NT2/D1 (cell line): ENCODE data around the gene MAP6D1.
A peak's percentile ranks its signal among the peaks of the same experiment; 100 is the strongest.

ENCODE experiments used
- DNase-seq: peaks from one replicate; pipeline ENCODE4 v3.0.0-alpha.2; 2011; ENCODE audit warnings: low read depth, low spot score
- H3K27me3 ChIP-seq: 2 replicates; pipeline ENCODE4 v1.6.0; 2011; ENCODE audit warnings: mild to moderate bottlenecking; ENCODE audit not compliant: insufficient read length, insufficient read depth
- H3K36me3 ChIP-seq: 2 replicates; pipeline ENCODE4 v1.6.1; 2011; ENCODE audit warnings: mild to moderate bottlenecking, low read length, mixed read lengths; ENCODE audit not compliant: insufficient read depth, insufficient read length
- H3K4me1 ChIP-seq: 2 replicates; pipeline ENCODE4 v1.5.1; 2011; ENCODE audit not compliant: insufficient read depth, insufficient read length
- H3K4me3 ChIP-seq: 2 replicates; pipeline ENCODE4 v1.5.1; 2011; ENCODE audit warnings: low read depth; ENCODE audit not compliant: insufficient read length
- H3K9ac ChIP-seq: 2 replicates; pipeline ENCODE4 v1.6.0; 2011; ENCODE audit warnings: low read depth; ENCODE audit not compliant: insufficient read length
- H3K9me3 ChIP-seq: 2 replicates; pipeline ENCODE4 v1.5.1; 2011; ENCODE audit warnings: mild to moderate bottlenecking, low read length; ENCODE audit not compliant: insufficient read depth
- SUZ12 ChIP-seq: IDR thresholded peaks from 2 replicates; pipeline ENCODE4 v1.6.1; 2011; ENCODE audit not compliant: insufficient read length, insufficient read depth; ENCODE audit errors: extremely low read depth
- YY1 ChIP-seq: IDR thresholded peaks from 2 replicates; pipeline ENCODE4 v1.6.1; 2011; ENCODE audit not compliant: insufficient read length, insufficient read depth
- ZNF274 ChIP-seq: IDR thresholded peaks from 2 replicates; pipeline ENCODE4 v1.6.1; 2011; ENCODE audit warnings: mild to moderate bottlenecking, low read depth, low read length

MAP6D1 gene

GRCh38 chr3:183768114-183768513, 57.3 kb downstream of the MAP6D1 start:
- no peak for TF ChIP-seq ZNF274
- TF ChIP-seq SUZ12: no peak
- TF ChIP-seq YY1: no peak
- DNase-seq: no peak
- Histone ChIP-seq H3K4me1 (no peaks in the 10 kb centered on the region), H3K4me3 (no peak overlapping the region), H3K36me3 (peaks cover 60% of the 10 kb centered on the region), H3K9me3 (no peaks in the 10 kb centered on the region), H3K9ac (no peak overlapping the region), H3K27me3 (no peaks in the 10 kb centered on the region)

GRCh38 chr3:183766745-183767606, 58.4 kb downstream of the MAP6D1 start:
- H3K36me3 ChIP-seq: peaks cover 57% of the 10 kb centered on the region

GRCh38 chr3:183766107-183766506, 59.3 kb downstream of the MAP6D1 start:
- no peak overlapping the region for H3K4me3 ChIP-seq
- H3K4me1 ChIP-seq: no peaks in the 10 kb centered on the region
- TF ChIP-seq YY1 (no peak), SUZ12 (no peak), ZNF274 (no peak)
- H3K9me3 ChIP-seq: no peaks in the 10 kb centered on the region
- no peak overlapping the region for H3K9ac ChIP-seq
- H3K36me3 ChIP-seq: peaks cover 65% of the 10 kb centered on the region
- DNase-seq: no peak
- H3K27me3 ChIP-seq: no peaks in the 10 kb centered on the region

More at GRCh38 chr3:183766745-183767606, 58.4 kb downstream of the MAP6D1 start:
- TF ChIP-seq SUZ12 (no peak), YY1 (no peak), ZNF274 (no peak)
- Histone ChIP-seq H3K9ac (no peak overlapping the region), H3K4me1 (no peaks in the 10 kb centered on the region), H3K27me3 (no peaks in the 10 kb centered on the region), H3K4me3 (no peak overlapping the region), H3K9me3 (no peaks in the 10 kb centered on the region)
- DNase-seq: peak; percentile 66
